Measurements from ENCODE around the gene KRI1. TPM values are rescaled to one million over a fixed set of nuclear protein-coding genes. Genes with fewer than 3 reads are reported as not detected.

KRI1 gene
- total RNA-seq, 4 donors from 2014 or later: 10.4 to 17.4 (median 12.4) TPM

- no peak for TF ChIP-seq CTCF (IDR thresholded peaks at IDR 0.05; ENCODE audit: low read depth)
These were observed 3.2 kb upstream of the KRI1 start, which contains the start of gene CDKN2D for GRCh38 chr19:10568826-10569651. TSS of gene CDKN2D (minus strand) at chr19:10568979. CDS start at chr19:10568653, 326 bp downstream.

- TF ChIP-seq CTCF (IDR thresholded peaks at IDR 0.05; ENCODE audit: low read depth): no peak
These were observed 2.4 kb upstream of the KRI1 start for GRCh38 chr19:10568062-10568825.

GRCh38 chr19:10567656-10568055 lies 1.8 kb upstream of the KRI1 start:
- TF ChIP-seq CTCF (IDR thresholded peaks at IDR 0.05; ENCODE audit: low read depth): no peak

GRCh38 chr19:10566658-10567410 lies 1.0 kb upstream of the KRI1 start:
- no peak for TF ChIP-seq CTCF (IDR thresholded peaks at IDR 0.05; ENCODE audit: low read depth)

- TF ChIP-seq CTCF (IDR thresholded peaks at IDR 0.05; ENCODE audit: low read depth): no peak
These were observed 523 bp upstream of the KRI1 start for GRCh38 chr19:10566408-10566657.

- no peak for TF ChIP-seq CTCF (IDR thresholded peaks at IDR 0.05; ENCODE audit: low read depth)
These were observed 713 bp downstream of the KRI1 start for GRCh38 chr19:10565028-10565566.
